Transverse colon (tissue), 4 donors: ENCODE measurements around the gene MNDA. TPM values are rescaled to one million over a fixed set of nuclear protein-coding genes. Genes with fewer than 3 reads are reported as not detected.

ENCODE experiments used
- DNase-seq: peaks from one replicate; pipeline ENCODE4 v3.0.0-alpha.2; 2019
- H3K27ac ChIP-seq, 4 donors: fragments of 200-600 bp; sonication (generic); 2 replicates each; pipeline ENCODE4 v1.5.1; 2016 to 2018; ENCODE audit warnings: inconsistent platforms in 4 of 4
- H3K27me3 ChIP-seq: fragments of 200-600 bp; sonication (generic); 2 replicates; pipeline ENCODE4 v1.5.1; 2017; ENCODE audit warnings: inconsistent platforms
- H3K36me3 ChIP-seq, 4 donors: fragments of 200-600 bp; sonication (generic); 2 replicates each; pipeline ENCODE4 v1.5.1; 2017 to 2019; ENCODE audit warnings: inconsistent platforms in 4 of 4
- H3K4me1 ChIP-seq, 4 donors: fragments of 200-600 bp; sonication (generic); 2 replicates each; pipeline ENCODE4 v1.5.1; 2017 to 2020; ENCODE audit warnings: inconsistent platforms in 4 of 4
- H3K4me3 ChIP-seq, 4 donors: fragments of 200-600 bp; sonication (generic); 1 replicate in 1 of 4; 2 replicates in 3 of 4; pipeline versions ENCODE4 v1.5.1 to v1.6.1; 2017 to 2019; ENCODE audit warnings: inconsistent platforms in 4 of 4
- H3K9me3 ChIP-seq, 2 donors: fragments of 200-600 bp; sonication (generic); 2 replicates each; pipeline ENCODE4 v1.5.1; 2017 to 2019; ENCODE audit warnings: inconsistent platforms in 2 of 2
- EP300 ChIP-seq: sonication (generic); formaldehyde crosslinking; IDR thresholded peaks from one replicate; pipeline ENCODE4 v1.6.1; 2017; ENCODE audit warnings: antibody characterized with exemption, low read depth
- POLR2A ChIP-seq: fragments of 450-650 bp; IDR thresholded peaks from one replicate; pipeline ENCODE4 v1.6.1; 2016; ENCODE audit warnings: antibody characterized with exemption, mild to moderate bottlenecking, moderate library complexity
- POLR2AphosphoS5 ChIP-seq, 3 donors: sonication (generic); formaldehyde crosslinking; IDR thresholded peaks; one replicate each; pipeline ENCODE4 v1.6.1; 2016; ENCODE audit warnings: antibody characterized with exemption in 3 of 3
- WGBS, 2 donors: methylation state at CpG; one replicate each; pipeline ENCODE4 v1.1.5; 2018; ENCODE audit warnings: low coverage in 1 of 2; 5-methylcytosine and 5-hydroxymethylcytosine counted together
- in situ Hi-C, 4 donors: fragments of 200-750 bp; cut with MboI; loops; one replicate each; pipeline versions ENCODE4 v1.15.0 to v1.15.1; 2017; ENCODE audit warnings: low sequenced_read_pairs in 3 of 4, low pct_ligation_motif_present in 1 of 4, low pct_unique_long_range_greater_than_20kb in 1 of 4
- intact Hi-C: fragments of 100-400 bp; cut with DNase I; formaldehyde crosslinking; loops from one replicate; pipeline ENCODE4 v1.15.1; 2023; ENCODE audit warnings: low total_unique reads
- total RNA-seq, 4 donors: library from RNA; depleted of rRNA; stranded (reverse); fragments of >200 nt; gene quantifications; one replicate each; pipeline ENCODE4 v1.1.0, GENCODE V29; 2016
- TF ChIP-seq, protein P1 (sequence below), 5 experiments: fragments of 200-600 bp in 3 of 5; fragments of 450-650 bp in 2 of 5; sonication (generic) in 3 of 5; IDR thresholded peaks; 1 replicate in 2 of 5; 2 replicates in 3 of 5; pipeline ENCODE4 v1.5.1; 2016 to 2017; ENCODE audit warnings: antibody characterized with exemption in 5 of 5, inconsistent platforms in 3 of 5, mild to moderate bottlenecking in 2 of 5, moderate library complexity in 1 of 5

MNDA gene
- total RNA-seq: 1 to 10 TPM in 2 of 4 donors, not detected in 2; 1.4 TPM

DNA sequence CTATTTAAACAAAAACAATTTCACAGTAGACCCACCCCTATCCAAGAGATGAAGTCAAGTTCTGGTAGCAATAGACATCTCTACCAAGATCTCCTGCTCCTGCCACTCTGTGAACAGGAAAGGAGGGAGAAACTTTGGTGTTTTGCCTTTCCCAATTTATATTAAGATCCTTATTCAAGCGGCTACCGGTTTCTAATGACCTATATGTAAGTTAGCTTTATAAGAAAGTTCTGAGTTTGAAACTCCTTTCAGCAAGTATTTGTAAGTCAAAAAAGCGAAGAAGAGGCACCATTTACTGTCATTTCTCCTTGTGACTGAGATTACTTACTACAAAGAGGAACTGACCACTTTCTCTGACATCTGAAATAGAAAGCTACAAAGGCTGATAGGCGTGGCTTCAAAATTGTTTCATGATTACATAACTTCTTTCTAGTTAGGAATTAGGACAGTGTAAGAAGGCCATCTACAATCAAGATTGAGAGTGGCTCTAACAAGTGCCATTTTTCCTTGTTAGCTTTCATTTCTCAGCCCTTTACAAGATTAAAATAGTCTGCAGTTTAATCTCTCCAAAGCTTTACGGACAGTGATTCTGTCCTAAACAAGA is at the start of gene MNDA:
Gene MNDA, plus strand, starts transcription at position 448 of the 604 bp plus-strand sequence. CDS start 10,803 bp downstream, outside the sequence.
- Histone ChIP-seq H3K27ac (peak within 1 kb of the TSS in 2 of 4 donors; percentile 1 to 26), H3K9me3 (peaks cover 0 to 6% of the 10 kb centered on the region in 2 donors), H3K4me1 (no peaks in the 10 kb centered on the region), H3K27me3 (no peaks in the 10 kb centered on the region), H3K4me3 (peak within 1 kb of the TSS in 1 of 4 donors; percentile 9), H3K36me3 (no peaks in the 10 kb centered on the region)
- 64 to 72% methylated on average over 4 to 5 of the region's 5 CpGs for WGBS, 2 donors
- TF ChIP-seq POLR2AphosphoS5 (IDR thresholded peaks at IDR 0.05) (peak in 1 of 3 donors; percentile 40), POLR2A (no peak), EP300 (no peak)
- DNase-seq: no peak
- in situ Hi-C loops: no loop called here
- intact Hi-C loops: no loop called here

DNA sequence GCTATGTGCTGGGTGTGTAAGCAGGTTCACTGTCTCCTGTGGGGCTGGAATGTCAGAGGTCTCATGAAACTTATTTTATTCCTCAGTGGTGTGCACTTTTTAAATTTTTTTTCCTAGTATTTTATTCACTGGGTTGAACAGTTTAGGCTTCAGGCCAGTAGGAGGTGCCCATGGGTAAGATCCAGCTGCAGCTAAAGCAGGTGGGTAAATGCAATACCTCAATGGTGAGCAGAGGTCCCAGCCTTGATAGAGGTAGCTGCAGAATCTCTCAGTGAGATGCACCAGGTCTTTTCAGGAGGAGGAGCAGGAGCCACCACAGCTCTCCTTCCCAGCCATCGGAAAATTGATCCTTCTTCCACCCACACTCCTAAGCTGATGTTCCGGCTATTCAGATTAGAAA is 37.5 kb upstream of the MNDA start:
- intact Hi-C loops (no loop called here), in situ Hi-C loops (no loop called here)
- no peaks in the 10 kb centered on the region for H3K9me3 ChIP-seq
- WGBS, 2 donors: 92% methylated on average over 2 of the region's 2 CpGs; no CpG with 5 or more reads in 1 of the 2 donors
- H3K36me3 ChIP-seq: no peaks in the 10 kb centered on the region
- H3K4me3 ChIP-seq: no peak overlapping the region
- no peak for TF ChIP-seq EP300
- no peak for TF ChIP-seq POLR2A
- TF ChIP-seq, protein P1, sequence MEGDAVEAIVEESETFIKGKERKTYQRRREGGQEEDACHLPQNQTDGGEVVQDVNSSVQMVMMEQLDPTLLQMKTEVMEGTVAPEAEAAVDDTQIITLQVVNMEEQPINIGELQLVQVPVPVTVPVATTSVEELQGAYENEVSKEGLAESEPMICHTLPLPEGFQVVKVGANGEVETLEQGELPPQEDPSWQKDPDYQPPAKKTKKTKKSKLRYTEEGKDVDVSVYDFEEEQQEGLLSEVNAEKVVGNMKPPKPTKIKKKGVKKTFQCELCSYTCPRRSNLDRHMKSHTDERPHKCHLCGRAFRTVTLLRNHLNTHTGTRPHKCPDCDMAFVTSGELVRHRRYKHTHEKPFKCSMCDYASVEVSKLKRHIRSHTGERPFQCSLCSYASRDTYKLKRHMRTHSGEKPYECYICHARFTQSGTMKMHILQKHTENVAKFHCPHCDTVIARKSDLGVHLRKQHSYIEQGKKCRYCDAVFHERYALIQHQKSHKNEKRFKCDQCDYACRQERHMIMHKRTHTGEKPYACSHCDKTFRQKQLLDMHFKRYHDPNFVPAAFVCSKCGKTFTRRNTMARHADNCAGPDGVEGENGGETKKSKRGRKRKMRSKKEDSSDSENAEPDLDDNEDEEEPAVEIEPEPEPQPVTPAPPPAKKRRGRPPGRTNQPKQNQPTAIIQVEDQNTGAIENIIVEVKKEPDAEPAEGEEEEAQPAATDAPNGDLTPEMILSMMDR (IDR thresholded peaks at IDR 0.05): no peak
- TF ChIP-seq POLR2AphosphoS5 (IDR thresholded peaks at IDR 0.05): no peak
- DNase-seq: no peak
- no peak overlapping the region for H3K27ac ChIP-seq
- H3K27me3 ChIP-seq: no peaks in the 10 kb centered on the region
- H3K4me1 ChIP-seq: no peaks in the 10 kb centered on the region

DNA sequence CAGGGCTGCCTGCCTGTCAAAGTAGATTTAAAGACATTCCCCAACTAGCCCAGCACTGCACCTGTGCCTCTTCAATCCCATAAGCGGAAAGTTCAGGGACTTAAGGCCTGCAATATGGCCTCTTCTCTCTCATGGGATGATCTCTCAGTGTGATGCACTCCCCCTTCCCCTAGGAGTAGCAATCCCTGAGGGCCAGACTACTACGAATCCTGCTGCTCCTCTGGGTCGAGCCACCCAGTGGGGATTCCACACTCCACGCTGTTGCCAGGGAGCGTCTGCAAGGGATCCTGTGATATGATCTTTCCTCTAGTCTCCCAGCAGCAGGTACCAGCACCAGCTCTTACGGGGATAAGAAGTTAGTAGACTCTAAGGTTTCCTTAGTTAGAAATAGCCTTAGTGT is 36.9 kb upstream of the MNDA start:
- no peaks in the 10 kb centered on the region for H3K36me3 ChIP-seq
- 70 to 89% methylated on average over 5 to 6 of the region's 6 CpGs for WGBS, 2 donors
- H3K27me3 ChIP-seq: no peaks in the 10 kb centered on the region
- intact Hi-C loops: no loop called here
- in situ Hi-C loops: no loop called here
- TF ChIP-seq, protein P1 (IDR thresholded peaks at IDR 0.05): no peak
- TF ChIP-seq POLR2AphosphoS5 (IDR thresholded peaks at IDR 0.05): no peak
- no peak for TF ChIP-seq EP300
- TF ChIP-seq POLR2A: no peak
- no peak for DNase-seq
- H3K4me3 ChIP-seq: no peak overlapping the region
- H3K27ac ChIP-seq: no peak overlapping the region
- H3K9me3 ChIP-seq: no peaks in the 10 kb centered on the region
- H3K4me1 ChIP-seq: no peaks in the 10 kb centered on the region

DNA sequence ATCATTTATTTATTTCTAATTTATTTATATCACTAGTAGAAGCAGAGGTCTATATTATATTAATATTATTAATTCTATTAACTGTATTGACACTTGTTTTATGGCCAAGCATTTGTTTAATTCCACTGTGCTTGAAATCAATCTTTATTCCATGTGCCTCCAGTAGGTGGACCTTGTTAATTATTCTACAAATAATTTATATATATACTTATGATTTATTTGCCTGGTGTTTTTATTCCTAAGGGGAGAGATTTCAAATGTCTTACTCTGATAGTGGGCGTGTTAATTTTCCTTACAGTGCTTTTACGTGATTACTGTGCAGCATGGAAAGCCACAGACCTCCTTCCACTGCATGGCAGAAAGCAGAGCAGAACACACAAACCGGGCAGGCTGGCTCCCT is 32.6 kb upstream of the MNDA start:
- Histone ChIP-seq H3K36me3 (no peaks in the 10 kb centered on the region), H3K27me3 (no peaks in the 10 kb centered on the region), H3K27ac (no peak overlapping the region), H3K9me3 (no peaks in the 10 kb centered on the region), H3K4me3 (no peak overlapping the region), H3K4me1 (no peaks in the 10 kb centered on the region)
- no peak for DNase-seq
- intact Hi-C loops: no loop called here
- TF ChIP-seq EP300 (no peak), POLR2AphosphoS5 (IDR thresholded peaks at IDR 0.05) (no peak), POLR2A (no peak)
- TF ChIP-seq, protein P1 (IDR thresholded peaks at IDR 0.05): no peak
- in situ Hi-C loops: no loop called here
- WGBS, 2 donors: 67 to 78% methylated on average over 3 of the region's 3 CpGs

DNA sequence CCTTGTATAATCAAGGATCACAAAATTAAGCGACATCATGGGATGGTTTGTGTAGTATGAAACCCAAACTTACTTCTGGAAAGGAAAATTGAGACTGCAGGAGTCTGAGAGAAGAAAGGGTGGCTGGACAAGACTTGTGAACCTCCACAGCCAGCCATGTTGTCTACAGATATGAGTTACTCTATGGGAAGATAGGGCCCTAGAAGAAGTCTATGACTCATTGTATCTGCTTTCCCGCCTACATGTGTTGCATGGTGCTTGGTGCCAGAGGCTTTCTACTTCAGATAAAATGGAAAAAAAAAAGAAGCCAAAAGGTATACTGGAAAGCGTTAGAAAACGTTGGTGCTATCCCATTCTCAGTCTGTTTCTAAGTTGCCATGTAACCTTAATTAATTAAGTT is 31.5 kb upstream of the MNDA start:
- 83 to 88% methylated on average over 4 of the region's 4 CpGs for WGBS, 2 donors
- in situ Hi-C loops (no loop called here), intact Hi-C loops (no loop called here)
- Histone ChIP-seq H3K9me3 (no peaks in the 10 kb centered on the region), H3K27ac (no peak overlapping the region), H3K36me3 (no peaks in the 10 kb centered on the region), H3K27me3 (no peaks in the 10 kb centered on the region), H3K4me3 (no peak overlapping the region), H3K4me1 (no peaks in the 10 kb centered on the region)
- no peak for TF ChIP-seq POLR2A
- TF ChIP-seq EP300: no peak
- TF ChIP-seq POLR2AphosphoS5 (IDR thresholded peaks at IDR 0.05): no peak
- DNase-seq: no peak
